IPS-18a (cell line): ENCODE measurements around the gene IBSP.

Experiments used
- H3K27ac ChIP-seq: one replicate; pipeline ENCODE4 v1.5.1; 2013; ENCODE audit warnings: low read length
- H3K27me3 ChIP-seq: one replicate; pipeline ENCODE4 v1.6.1; 2013; ENCODE audit warnings: mild to moderate bottlenecking, low read length; ENCODE audit not compliant: control insufficient read depth, insufficient read depth
- H3K36me3 ChIP-seq: one replicate; pipeline ENCODE4 v1.6.1; 2013; ENCODE audit warnings: low read depth, low read length; ENCODE audit not compliant: control insufficient read depth
- H3K4me1 ChIP-seq: one replicate; pipeline ENCODE4 v1.6.1; 2013; ENCODE audit warnings: low read depth, low read length; ENCODE audit not compliant: control insufficient read depth
- H3K4me3 ChIP-seq: one replicate; pipeline ENCODE4 v1.5.1; 2013; ENCODE audit warnings: low read length
- H3K9ac ChIP-seq: one replicate; pipeline ENCODE4 v1.6.1; 2013; ENCODE audit warnings: mild to moderate bottlenecking, low read length, moderate library complexity
- H3K9me3 ChIP-seq: one replicate; pipeline ENCODE4 v1.6.1; 2013; ENCODE audit warnings: low read depth, low read length; ENCODE audit not compliant: control insufficient read depth

The IBSP gene

GRCh38 chr4:87799301-87800113, at the start of gene IBSP:
Gene IBSP (plus strand): TSS chr4:87799554. CDS start chr4:87802362, 2,808 bp downstream.
- H3K4me1 ChIP-seq, result no peaks in the 10 kb centered on the region
- no peaks in the 10 kb centered on the region for H3K36me3 ChIP-seq
- H3K9me3 ChIP-seq, result no peaks in the 10 kb centered on the region
- H3K9ac ChIP-seq, result no peak within 1 kb of the TSS
- H3K27me3 ChIP-seq, result no peaks in the 10 kb centered on the region
- H3K27ac ChIP-seq, result no peak within 1 kb of the TSS
- H3K4me3 ChIP-seq, result no peak within 1 kb of the TSS

- Histone ChIP-seq H3K4me3 (no peak overlapping the region), H3K27me3 (no peaks in the 10 kb centered on the region), H3K36me3 (no peaks in the 10 kb centered on the region), H3K4me1 (no peaks in the 10 kb centered on the region), H3K9ac (no peak overlapping the region), H3K27ac (no peak overlapping the region), H3K9me3 (peaks cover 4% of the 10 kb centered on the region)
Observed at GRCh38 chr4:87749883-87750282, 49.5 kb upstream of the IBSP start.

GRCh38 chr4:87758270-87758669, 41.1 kb upstream of the IBSP start:
- no peak overlapping the region for H3K9ac ChIP-seq
- no peaks in the 10 kb centered on the region for H3K9me3 ChIP-seq
- no peak overlapping the region for H3K27ac ChIP-seq
- no peaks in the 10 kb centered on the region for H3K36me3 ChIP-seq
- no peaks in the 10 kb centered on the region for H3K27me3 ChIP-seq
- H3K4me3 ChIP-seq, result no peak overlapping the region
- H3K4me1 ChIP-seq, result no peaks in the 10 kb centered on the region

- peaks cover 5% of the 10 kb centered on the region for H3K9me3 ChIP-seq
- no peaks in the 10 kb centered on the region for H3K27me3 ChIP-seq
- H3K9ac ChIP-seq, result no peak overlapping the region
- no peaks in the 10 kb centered on the region for H3K4me1 ChIP-seq
- H3K36me3 ChIP-seq, result no peaks in the 10 kb centered on the region
- H3K27ac ChIP-seq, result no peak overlapping the region
- H3K4me3 ChIP-seq, result no peak overlapping the region
Observed at GRCh38 chr4:87762311-87762710, 37.0 kb upstream of the IBSP start.

GRCh38 chr4:87781569-87781968, 17.8 kb upstream of the IBSP start:
- H3K9me3 ChIP-seq, result no peaks in the 10 kb centered on the region
- H3K27ac ChIP-seq, result no peak overlapping the region
- H3K4me1 ChIP-seq, result no peaks in the 10 kb centered on the region
- H3K4me3 ChIP-seq, result no peak overlapping the region
- no peaks in the 10 kb centered on the region for H3K36me3 ChIP-seq
- no peaks in the 10 kb centered on the region for H3K27me3 ChIP-seq
- H3K9ac ChIP-seq, result no peak overlapping the region

GRCh38 chr4:87783781-87784180, 15.6 kb upstream of the IBSP start:
- Histone ChIP-seq H3K9me3 (no peaks in the 10 kb centered on the region), H3K36me3 (no peaks in the 10 kb centered on the region), H3K9ac (no peak overlapping the region), H3K27me3 (no peaks in the 10 kb centered on the region), H3K4me1 (no peaks in the 10 kb centered on the region), H3K4me3 (no peak overlapping the region), H3K27ac (no peak overlapping the region)

GRCh38 chr4:87785731-87786509, 13.4 kb upstream of the IBSP start:
- Histone ChIP-seq H3K27me3 (no peaks in the 10 kb centered on the region), H3K9ac (no peak overlapping the region), H3K9me3 (no peaks in the 10 kb centered on the region), H3K27ac (no peak overlapping the region), H3K4me1 (no peaks in the 10 kb centered on the region), H3K36me3 (no peaks in the 10 kb centered on the region), H3K4me3 (no peak overlapping the region)

- Histone ChIP-seq H3K9ac (no peak overlapping the region), H3K4me3 (no peak overlapping the region), H3K27ac (no peak overlapping the region), H3K9me3 (no peaks in the 10 kb centered on the region), H3K36me3 (no peaks in the 10 kb centered on the region), H3K4me1 (no peaks in the 10 kb centered on the region), H3K27me3 (no peaks in the 10 kb centered on the region)
Observed at GRCh38 chr4:87802858-87803257, 3.5 kb downstream of the IBSP start.

- no peak overlapping the region for H3K27ac ChIP-seq
- H3K36me3 ChIP-seq, result no peaks in the 10 kb centered on the region
- H3K4me3 ChIP-seq, result no peak overlapping the region
- no peaks in the 10 kb centered on the region for H3K27me3 ChIP-seq
- no peaks in the 10 kb centered on the region for H3K4me1 ChIP-seq
- no peaks in the 10 kb centered on the region for H3K9me3 ChIP-seq
- H3K9ac ChIP-seq, result no peak overlapping the region
Observed at GRCh38 chr4:87803421-87803820, 4.1 kb downstream of the IBSP start.

- Histone ChIP-seq H3K9ac (no peak overlapping the region), H3K27ac (no peak overlapping the region), H3K27me3 (no peaks in the 10 kb centered on the region), H3K4me3 (no peak overlapping the region), H3K36me3 (no peaks in the 10 kb centered on the region), H3K9me3 (no peaks in the 10 kb centered on the region), H3K4me1 (no peaks in the 10 kb centered on the region)
Observed at GRCh38 chr4:87804871-87805270, 5.5 kb downstream of the IBSP start.

- H3K27me3 ChIP-seq, result no peaks in the 10 kb centered on the region
- no peaks in the 10 kb centered on the region for H3K36me3 ChIP-seq
- no peak overlapping the region for H3K4me3 ChIP-seq
- H3K4me1 ChIP-seq, result no peaks in the 10 kb centered on the region
- no peaks in the 10 kb centered on the region for H3K9me3 ChIP-seq
- H3K27ac ChIP-seq, result no peak overlapping the region
- H3K9ac ChIP-seq, result no peak overlapping the region
Observed at GRCh38 chr4:87805971-87806370, 6.6 kb downstream of the IBSP start.

GRCh38 chr4:87806520-87806919, 7.2 kb downstream of the IBSP start:
- H3K9ac ChIP-seq, result no peak overlapping the region
- no peaks in the 10 kb centered on the region for H3K4me1 ChIP-seq
- H3K36me3 ChIP-seq, result no peaks in the 10 kb centered on the region
- no peak overlapping the region for H3K27ac ChIP-seq
- H3K4me3 ChIP-seq, result no peak overlapping the region
- no peaks in the 10 kb centered on the region for H3K9me3 ChIP-seq
- H3K27me3 ChIP-seq, result no peaks in the 10 kb centered on the region
